Mesenchymal stem cell (in vitro differentiated cells and primary cell): Measurements from ENCODE around the gene NDUFS1.
A peak's percentile ranks its signal among the peaks of the same experiment; 100 is the strongest.

ENCODE experiments used
- DNase-seq: peaks from one replicate; pipeline ENCODE4 v3.0.0-alpha.2; 2013
- H2AFZ ChIP-seq: one replicate; pipeline ENCODE4 v1.6.1; 2013; ENCODE audit warnings: low read depth, mild to moderate bottlenecking, control low read depth, inconsistent platforms, low read length, moderate library complexity
- H2AK5ac ChIP-seq: 2 replicates; pipeline ENCODE4 v1.6.1; 2013; ENCODE audit warnings: low read length, moderate library complexity, mild to moderate bottlenecking, inconsistent platforms; ENCODE audit not compliant: severe bottlenecking
- H2BK120ac ChIP-seq: one replicate; pipeline ENCODE4 v1.6.1; 2013; ENCODE audit warnings: low read depth, mild to moderate bottlenecking, inconsistent platforms, low read length, moderate library complexity
- H2BK12ac ChIP-seq, 2 experiments: one replicate each; pipeline ENCODE4 v1.6.1; 2013; ENCODE audit warnings: inconsistent platforms in 2 of 2, low read length in 2 of 2, mild to moderate bottlenecking in 2 of 2, moderate library complexity in 2 of 2, control low read depth in 1 of 2
- H2BK15ac ChIP-seq: one replicate; pipeline ENCODE4 v1.6.1; 2013; ENCODE audit warnings: mild to moderate bottlenecking, low read depth, inconsistent platforms; ENCODE audit not compliant: poor library complexity, severe bottlenecking
- H2BK5ac ChIP-seq: 2 replicates; pipeline ENCODE4 v1.6.1; 2013; ENCODE audit warnings: low read depth, mild to moderate bottlenecking, low read length, control low read depth, inconsistent platforms; ENCODE audit not compliant: poor library complexity, severe bottlenecking
- H3K14ac ChIP-seq, 2 experiments: one replicate each; pipeline ENCODE4 v1.6.1; 2013; ENCODE audit warnings: inconsistent platforms in 2 of 2, low read length in 2 of 2, control low read depth in 1 of 2, mild to moderate bottlenecking in 1 of 2, moderate library complexity in 1 of 2
- H3K18ac ChIP-seq, 2 experiments: one replicate each; pipeline ENCODE4 v1.6.1; 2013; ENCODE audit warnings: inconsistent platforms in 2 of 2, low read length in 2 of 2, control low read depth in 1 of 2, low read depth in 1 of 2, mild to moderate bottlenecking in 1 of 2
- H3K23ac ChIP-seq, 2 experiments: one replicate each; pipeline ENCODE4 v1.6.1; 2013; ENCODE audit warnings: inconsistent platforms in 2 of 2, low read length in 2 of 2, mild to moderate bottlenecking in 2 of 2, moderate library complexity in 2 of 2, control low read depth in 1 of 2
- H3K27ac ChIP-seq: 2 replicates; pipeline ENCODE4 v1.5.1; 2013; ENCODE audit warnings: mild to moderate bottlenecking, moderate library complexity, low read length, control low read depth, inconsistent platforms; ENCODE audit not compliant: poor library complexity, severe bottlenecking
- H3K27me3 ChIP-seq, 2 experiments: 2 replicates each; pipeline versions ENCODE4 v1.6.1 to v1.7.0; 2013; ENCODE audit warnings: low read length in 2 of 2, mild to moderate bottlenecking in 2 of 2, moderate library complexity in 2 of 2, control low read depth in 1 of 2, inconsistent platforms in 1 of 2; ENCODE audit not compliant: control insufficient read depth in 1 of 2, insufficient read depth in 1 of 2
- H3K36me3 ChIP-seq, 2 experiments: 2 replicates each; pipeline versions ENCODE4 v1.6.1 to v1.7.0; 2013; ENCODE audit warnings: low read length in 2 of 2, control low read depth in 1 of 2, inconsistent platforms in 1 of 2, low read depth in 1 of 2, mild to moderate bottlenecking in 1 of 2; ENCODE audit not compliant: insufficient read depth in 2 of 2, control insufficient read depth in 1 of 2
- H3K4ac ChIP-seq, 2 experiments: one replicate each; pipeline ENCODE4 v1.6.1; 2013; ENCODE audit warnings: inconsistent platforms in 2 of 2, low read length in 2 of 2, mild to moderate bottlenecking in 2 of 2, moderate library complexity in 2 of 2, control low read depth in 1 of 2, low read depth in 1 of 2
- H3K4me1 ChIP-seq: 2 replicates; pipeline ENCODE4 v1.6.1; 2013; ENCODE audit warnings: low read depth, low read length, control low read depth; ENCODE audit not compliant: control insufficient read depth, insufficient read depth
- H3K4me2 ChIP-seq: 2 replicates; pipeline ENCODE4 v1.6.1; 2013; ENCODE audit warnings: low read length, mild to moderate bottlenecking, inconsistent platforms; ENCODE audit not compliant: poor library complexity, severe bottlenecking
- H3K4me3 ChIP-seq, 2 experiments: 2 replicates each; pipeline versions ENCODE4 v1.5.1 to v1.7.0; 2013; ENCODE audit warnings: low read length in 2 of 2, mild to moderate bottlenecking in 2 of 2, control low read depth in 1 of 2, low read depth in 1 of 2; ENCODE audit not compliant: insufficient read depth in 1 of 2
- H3K79me1 ChIP-seq: replicated peaks from 2 replicates; pipeline ENCODE4 v1.6.1; 2013; ENCODE audit warnings: mild to moderate bottlenecking, control low read depth, low read length, inconsistent platforms; ENCODE audit not compliant: poor library complexity, severe bottlenecking
- H3K9ac ChIP-seq: 2 replicates; pipeline ENCODE4 v1.7.0; 2013; ENCODE audit warnings: mild to moderate bottlenecking, low read length, moderate library complexity
- H3K9me3 ChIP-seq: 2 replicates; pipeline ENCODE4 v1.7.0; 2013; ENCODE audit warnings: mild to moderate bottlenecking, low read length; ENCODE audit not compliant: control insufficient read depth
- H4K8ac ChIP-seq: one replicate; pipeline ENCODE4 v1.6.1; 2013; ENCODE audit warnings: inconsistent platforms, mild to moderate bottlenecking, low read length, moderate library complexity
- H4K91ac ChIP-seq: one replicate; pipeline ENCODE4 v1.6.1; 2013; ENCODE audit warnings: mild to moderate bottlenecking, low read length, inconsistent platforms
- WGBS: methylation state at CpG from one replicate; pipeline ENCODE4 v1.1.7; 2013; ENCODE audit warnings: mixed read lengths; 5-methylcytosine and 5-hydroxymethylcytosine counted together

Gene NDUFS1

GRCh38 chr2:206088248-206088647, 71.0 kb downstream of the NDUFS1 start:
- H3K27me3 ChIP-seq, result no peaks in the 10 kb centered on the region
- H2BK120ac ChIP-seq, result no peak overlapping the region
- peaks cover 3 to 5% of the 10 kb centered on the region in 2 experiments for H3K36me3 ChIP-seq
- no peak overlapping the region for H3K4me2 ChIP-seq
- no peak for DNase-seq
- H2BK12ac ChIP-seq, result no peak overlapping the region
- H3K9me3 ChIP-seq, result no peaks in the 10 kb centered on the region
- no peak overlapping the region for H3K23ac ChIP-seq
- H4K8ac ChIP-seq, result no peak overlapping the region
- no peak overlapping the region for H2AFZ ChIP-seq
- H2BK5ac ChIP-seq, result no peak overlapping the region
- peak overlapping the region; percentile 69 for H2AK5ac ChIP-seq
- no peak overlapping the region for H3K18ac ChIP-seq
- no peak overlapping the region for H3K27ac ChIP-seq
- no peak overlapping the region for H3K4me3 ChIP-seq
- H3K4ac ChIP-seq, result no peak overlapping the region
- no peak overlapping the region for H3K9ac ChIP-seq
- H2BK15ac ChIP-seq, result no peak overlapping the region
- no peak overlapping the region for H3K14ac ChIP-seq
- H3K79me1 ChIP-seq, result peaks cover 4% of the 10 kb centered on the region
- no peak overlapping the region for H4K91ac ChIP-seq
- H3K4me1 ChIP-seq, result peaks cover 2% of the 10 kb centered on the region

GRCh38 chr2:206086716-206087350, 72.4 kb downstream of the NDUFS1 start:
- Histone ChIP-seq H3K79me1 (peaks cover 4% of the 10 kb centered on the region), H2BK15ac (no peak overlapping the region), H4K91ac (no peak overlapping the region), H2AK5ac (no peak overlapping the region), H2AFZ (no peak overlapping the region), H4K8ac (no peak overlapping the region), H3K9me3 (no peaks in the 10 kb centered on the region), H3K4me2 (peak overlapping the region; percentile 50), H3K18ac (no peak overlapping the region), H3K4me1 (peaks cover 1% of the 10 kb centered on the region), H3K36me3 (peaks cover 0 to 5% of the 10 kb centered on the region in 2 experiments), H2BK12ac (no peak overlapping the region), H3K4ac (no peak overlapping the region), H3K27ac (peak overlapping the region; percentile 62), H3K27me3 (no peaks in the 10 kb centered on the region), H3K23ac (no peak overlapping the region), H3K4me3 (peak overlapping the region in 1 of 2 experiments; percentile 83), H3K14ac (no peak overlapping the region), H3K9ac (peak overlapping the region; percentile 98), H2BK5ac (no peak overlapping the region), H2BK120ac (no peak overlapping the region)
- WGBS, result 0% methylated on average over 3 of the region's 4 CpGs
- DNase-seq, result peak; percentile 45

- Histone ChIP-seq H3K9me3 (no peaks in the 10 kb centered on the region), H2BK15ac (peak within 1 kb of the TSS; percentile 89), H3K27ac (peak within 1 kb of the TSS; percentile 100), H3K4me1 (no peaks in the 10 kb centered on the region), H2AK5ac (peak within 1 kb of the TSS; percentile 87), H2AFZ (peak within 1 kb of the TSS; percentile 82), H3K4ac (peak within 1 kb of the TSS; percentile 95 to 99), H3K18ac (peak within 1 kb of the TSS; percentile 94), H4K91ac (peak within 1 kb of the TSS; percentile 92), H2BK12ac (no peak within 1 kb of the TSS), H3K36me3 (peaks cover 0 to 5% of the 10 kb centered on the region in 2 experiments), H3K79me1 (peaks cover 4% of the 10 kb centered on the region), H3K23ac (no peak within 1 kb of the TSS), H4K8ac (peak within 1 kb of the TSS; percentile 97), H3K4me3 (peak within 1 kb of the TSS; percentile 80 to 83), H3K14ac (peak within 1 kb of the TSS; percentile 91 to 94), H3K4me2 (peak within 1 kb of the TSS; percentile 88), H3K27me3 (no peaks in the 10 kb centered on the region), H3K9ac (peak within 1 kb of the TSS; percentile 98), H2BK5ac (peak within 1 kb of the TSS; percentile 97), H2BK120ac (peak within 1 kb of the TSS; percentile 23)
- under 1% methylated on average over 35 of the region's 39 CpGs for WGBS
- DNase-seq, result peak; percentile 93
Observed at GRCh38 chr2:206085742-206086445, 73.3 kb downstream of the NDUFS1 start, which contains the start of gene INO80D. INO80D (minus strand) TSS chr2:206086174; CDS start chr2:206063016, 23,158 bp downstream.
